Left lobe of liver (tissue), 2 donors: ENCODE measurements around the gene C17orf50. TPM values are rescaled to one million over a fixed set of nuclear protein-coding genes. Genes with fewer than 3 reads are reported as not detected.
"Not testable (repeated sequence)": the region's sequence is repeated elsewhere in the genome, so short reads cannot be mapped to it uniquely, and the experiment has no call there.

Experiments used
- ATAC-seq: fragments of 200-7000 bp; cut with Tn5 transposase; one replicate; pipeline ENCODE4 v1.9.1; 2020; ENCODE audit warnings: mild to moderate bottlenecking, moderate library complexity
- DNase-seq: peaks from one replicate; pipeline ENCODE4 v3.0.0-alpha.2; 2020; ENCODE audit warnings: low spot score
- total RNA-seq: library from RNA; stranded (reverse); gene quantifications from one replicate; pipeline ENCODE4 v1.2.1, GENCODE V29; 2021
- donor health status: DM: no; HTN: no; CAD: no; lungs with moderate emphysema.
- donor health status: DM: no; HTN: yes; CAD: no.

The C17orf50 gene
- total RNA-seq, 1 donor from 2014 or later = not detected

- not testable (repeated sequence) for ATAC-seq, DNase-seq
These were observed 9.1 kb upstream of the C17orf50 start for GRCh38 chr17:35751541-35751940.

- ATAC-seq = no peak
- no peak for DNase-seq
These were observed 8.2 kb upstream of the C17orf50 start for GRCh38 chr17:35752471-35752870.

GRCh38 chr17:35752945-35753764, 7.5 kb upstream of the C17orf50 start, which contains the start of gene GAS2L2:
TSS of gene GAS2L2 (minus strand) at chr17:35753239. CDS start at chr17:35752850, 389 bp downstream.
- ATAC-seq = no peak

GRCh38 chr17:35757243-35757642, 3.4 kb upstream of the C17orf50 start:
- no peak for DNase-seq
- ATAC-seq = no peak

More at GRCh38 chr17:35752945-35753764, 7.5 kb upstream of the C17orf50 start, which contains the start of gene GAS2L2:
- DNase-seq = no peak

GRCh38 chr17:35761601-35762000, 914 bp downstream of the C17orf50 start:
- DNase-seq (no peak), ATAC-seq (no peak)

GRCh38 chr17:35763767-35764122, 3.1 kb downstream of the C17orf50 start:
- ATAC-seq (no peak), DNase-seq (no peak)

GRCh38 chr17:35764123-35764991, 3.7 kb downstream of the C17orf50 start:
- ATAC-seq (peak; percentile 97), DNase-seq (peak; percentile 90)

- no peak for ATAC-seq
- no peak for DNase-seq
These were observed 4.5 kb downstream of the C17orf50 start for GRCh38 chr17:35765086-35765710.

GRCh38 chr17:35765756-35766488, 5.2 kb downstream of the C17orf50 start:
- ATAC-seq (no peak), DNase-seq (no peak)

- ATAC-seq = no peak
These were observed 5.8 kb downstream of the C17orf50 start for GRCh38 chr17:35766489-35766877.

GRCh38 chr17:35766903-35767510, 6.3 kb downstream of the C17orf50 start:
- DNase-seq = no peak
- peak; percentile 60 for ATAC-seq

More at GRCh38 chr17:35766489-35766877, 5.8 kb downstream of the C17orf50 start:
- no peak for DNase-seq

- DNase-seq (no peak), ATAC-seq (no peak)
These were observed 8.1 kb downstream of the C17orf50 start for GRCh38 chr17:35768797-35769196.

- ATAC-seq (no peak), DNase-seq (no peak)
These were observed 9.3 kb downstream of the C17orf50 start for GRCh38 chr17:35769895-35770486.

- no peak for DNase-seq
- ATAC-seq = no peak
These were observed 12.4 kb downstream of the C17orf50 start for GRCh38 chr17:35773129-35773528.

- DNase-seq = no peak
- no peak for ATAC-seq
These were observed 13.2 kb downstream of the C17orf50 start for GRCh38 chr17:35773679-35774425.

- DNase-seq (no peak), ATAC-seq (peak; percentile 41)
These were observed 13.8 kb downstream of the C17orf50 start for GRCh38 chr17:35774499-35774898.

- no peak for DNase-seq
These were observed 14.4 kb downstream of the C17orf50 start for GRCh38 chr17:35775039-35775438.

GRCh38 chr17:35775583-35775982, 14.9 kb downstream of the C17orf50 start:
- DNase-seq (no peak), ATAC-seq (no peak)

More at GRCh38 chr17:35775039-35775438, 14.4 kb downstream of the C17orf50 start:
- ATAC-seq = no peak

GRCh38 chr17:35778641-35779196, 18.0 kb downstream of the C17orf50 start:
- ATAC-seq (no peak), DNase-seq (no peak)
